ENCODE data around the gene TMEM184B. TPM values are rescaled to one million over a fixed set of nuclear protein-coding genes. Genes with fewer than 3 reads are reported as not detected.

The TMEM184B gene
- polyA plus RNA-seq, 12 donors, result 54.5 to 87.4 (median 70.6) TPM; not detected in 1

- DNase-seq, result no peak
Measured at GRCh38 chr22:38310518-38311322, 37.9 kb upstream of the TMEM184B start.

- DNase-seq, result no peak
Measured at GRCh38 chr22:38309614-38310517, 37.1 kb upstream of the TMEM184B start.

GRCh38 chr22:38308791-38309498 lies 36.1 kb upstream of the TMEM184B start:
- no peak for DNase-seq

DNA sequence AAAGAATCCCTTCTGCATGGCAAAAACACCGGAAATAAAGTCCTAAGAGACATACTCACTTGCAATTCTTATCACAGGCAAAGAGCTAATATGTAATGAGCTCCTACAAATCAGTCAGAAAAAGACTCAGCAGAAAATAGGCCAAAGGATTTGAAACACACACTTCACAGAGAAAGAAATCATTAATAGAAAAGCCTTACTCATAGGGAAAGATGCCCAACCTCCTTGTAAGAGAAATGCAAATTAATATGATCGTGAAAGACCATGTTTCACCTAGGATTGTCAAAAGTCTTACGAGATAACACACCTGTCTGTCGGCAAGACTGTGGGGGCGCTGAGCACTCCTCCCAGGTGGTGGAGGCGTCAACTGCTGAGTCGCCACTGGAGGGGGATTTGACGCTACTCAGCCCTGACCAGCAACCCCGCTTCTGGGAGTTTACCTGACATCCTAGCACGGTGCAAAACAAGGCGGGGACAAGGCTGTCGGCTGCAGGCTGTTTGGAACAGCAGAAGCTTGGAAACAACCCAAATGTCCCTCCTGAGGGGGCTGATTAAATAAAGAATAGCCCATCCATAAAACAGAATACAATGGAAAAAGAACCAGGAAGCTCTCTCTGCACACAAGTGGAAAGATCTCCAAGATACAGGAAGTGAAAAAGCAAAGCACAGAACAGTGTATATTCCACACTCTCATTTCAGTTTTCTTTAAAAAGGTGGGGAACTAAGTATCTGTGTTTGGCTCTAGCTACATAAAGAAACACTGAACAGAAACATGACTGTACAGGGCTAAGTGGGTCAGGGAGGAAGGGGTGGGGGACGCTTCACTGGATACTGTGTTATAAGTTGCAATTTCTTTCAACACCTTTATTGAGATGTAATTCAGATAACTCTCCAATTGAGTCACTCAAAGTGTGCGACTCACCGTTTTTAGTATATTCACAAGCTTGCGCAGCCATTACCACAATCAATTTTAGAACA lies 33.0 kb upstream of the TMEM184B start:
- no peak for DNase-seq

DNA sequence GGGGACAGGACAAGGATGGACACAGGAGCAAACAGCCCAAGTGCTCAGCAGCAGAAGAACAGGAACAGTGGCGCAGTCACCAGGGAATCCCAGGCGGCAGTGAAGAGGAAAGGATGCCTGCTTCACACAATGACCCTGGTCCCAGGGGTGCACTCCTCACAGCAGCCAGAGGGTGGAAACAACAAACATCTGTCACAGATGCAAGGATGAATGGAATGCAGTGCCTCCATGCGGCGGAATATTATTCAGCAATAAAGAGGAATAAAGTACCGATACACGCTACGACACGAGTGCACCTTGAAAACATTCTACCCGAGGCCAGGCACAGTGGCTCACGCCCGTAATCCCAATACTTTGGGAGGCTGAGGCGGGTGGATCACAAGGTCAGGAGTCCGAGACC lies 31.7 kb upstream of the TMEM184B start:
- no peak for DNase-seq

GRCh38 chr22:38303974-38304373 lies 31.2 kb upstream of the TMEM184B start:
- DNase-seq, result no peak

- DNase-seq, result no peak
Measured at GRCh38 chr22:38302906-38303305, 30.1 kb upstream of the TMEM184B start.

GRCh38 chr22:38300946-38301345 lies 28.1 kb upstream of the TMEM184B start:
- DNase-seq, result no peak

DNA sequence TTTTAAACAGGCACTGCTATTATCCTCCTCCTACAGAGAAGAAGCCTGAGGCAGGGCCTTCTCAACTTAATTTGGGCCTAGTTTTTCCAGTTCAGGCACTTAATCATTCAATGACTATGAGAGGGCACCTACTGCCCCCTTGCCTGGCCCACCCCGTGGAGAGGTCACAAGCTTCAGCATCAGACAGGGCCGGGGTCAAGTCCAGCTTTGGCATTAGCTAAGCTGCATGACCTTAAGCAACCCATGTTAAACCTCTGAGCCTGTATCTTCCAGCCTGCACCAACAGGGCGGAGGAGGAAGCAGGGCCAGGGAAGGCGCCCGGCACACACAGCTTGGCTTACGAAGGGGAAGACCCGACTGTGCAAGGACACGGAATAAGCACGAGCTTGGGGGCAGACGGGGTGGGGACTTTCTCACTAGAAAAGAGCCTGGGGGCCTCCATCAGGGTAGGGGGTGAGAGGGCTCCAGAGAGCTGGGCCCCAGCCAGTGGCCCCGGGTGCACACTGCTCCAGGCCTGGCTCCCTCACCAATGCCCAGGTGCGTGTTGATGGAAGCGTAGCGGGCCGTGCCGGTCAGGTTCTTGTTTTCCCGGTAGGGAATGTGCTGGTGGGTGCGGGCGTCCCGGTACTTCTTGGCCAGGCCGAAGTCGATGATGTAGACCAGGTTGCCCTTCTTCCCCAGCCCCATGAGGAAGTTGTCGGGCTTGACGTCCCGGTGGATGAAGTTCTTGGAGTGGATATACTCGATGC lies 27.6 kb upstream of the TMEM184B start:
- DNase-seq, result no peak

DNA sequence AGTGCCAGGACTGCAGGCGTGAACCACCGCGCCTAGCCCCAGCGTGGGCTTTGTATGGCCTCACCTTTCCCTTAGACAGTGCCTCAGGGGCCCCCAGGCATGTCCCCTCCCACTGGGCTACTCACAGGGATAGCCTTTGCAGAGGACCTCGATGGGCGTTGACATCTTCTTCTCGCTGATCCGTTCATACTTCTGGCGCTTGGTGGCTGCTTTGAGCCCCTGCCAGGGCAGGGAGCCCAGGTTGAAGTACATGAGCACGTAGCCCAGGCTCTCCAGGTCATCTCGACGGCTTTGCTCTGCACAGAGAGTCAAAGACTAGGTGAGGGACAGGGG lies 26.9 kb upstream of the TMEM184B start:
- no peak for DNase-seq

- DNase-seq, result no peak
Measured at GRCh38 chr22:38298312-38299005, 25.6 kb upstream of the TMEM184B start.

DNA sequence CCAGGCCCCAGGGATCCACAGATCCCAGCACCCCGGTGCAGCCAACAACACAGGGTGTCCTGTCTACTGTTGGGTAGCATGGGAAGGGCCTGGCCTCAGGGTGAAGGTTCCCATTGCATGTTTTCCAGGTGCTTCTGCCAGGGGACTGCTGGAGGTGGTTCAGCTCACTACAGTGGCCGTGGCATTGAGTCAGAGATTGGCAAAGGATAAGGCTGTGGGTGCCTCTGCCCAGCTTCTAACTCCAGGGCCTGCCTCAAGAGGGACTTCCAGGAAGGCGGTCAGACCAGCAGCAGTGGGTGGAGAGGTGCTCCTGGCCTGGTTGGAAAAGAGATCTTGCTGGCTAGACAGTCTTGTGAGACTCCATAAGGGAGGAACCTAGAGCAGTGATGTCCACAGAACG lies 23.6 kb upstream of the TMEM184B start:
- no peak for DNase-seq

DNA sequence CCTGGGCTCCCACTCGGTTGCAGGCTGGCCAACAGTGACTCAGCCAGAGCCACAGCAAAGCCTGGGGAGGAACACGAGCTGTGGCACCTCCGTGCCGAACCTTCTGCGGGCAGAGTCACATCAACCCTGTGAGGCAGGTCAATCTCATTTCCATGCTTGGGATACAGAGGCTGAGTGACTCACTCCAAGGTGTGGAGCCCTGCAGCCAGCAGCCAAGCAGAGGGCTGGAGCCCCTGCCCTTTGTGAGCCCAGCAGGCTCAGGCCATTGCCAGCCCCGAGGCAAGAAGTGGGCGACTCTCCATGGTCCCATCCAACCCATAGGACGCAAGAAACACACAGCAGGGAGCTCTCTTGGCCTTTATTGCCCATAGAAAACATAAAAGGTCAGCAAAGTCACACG lies 23.1 kb upstream of the TMEM184B start:
- no peak for DNase-seq

- no peak for DNase-seq
Measured at GRCh38 chr22:38295339-38295738, 22.5 kb upstream of the TMEM184B start.

DNA sequence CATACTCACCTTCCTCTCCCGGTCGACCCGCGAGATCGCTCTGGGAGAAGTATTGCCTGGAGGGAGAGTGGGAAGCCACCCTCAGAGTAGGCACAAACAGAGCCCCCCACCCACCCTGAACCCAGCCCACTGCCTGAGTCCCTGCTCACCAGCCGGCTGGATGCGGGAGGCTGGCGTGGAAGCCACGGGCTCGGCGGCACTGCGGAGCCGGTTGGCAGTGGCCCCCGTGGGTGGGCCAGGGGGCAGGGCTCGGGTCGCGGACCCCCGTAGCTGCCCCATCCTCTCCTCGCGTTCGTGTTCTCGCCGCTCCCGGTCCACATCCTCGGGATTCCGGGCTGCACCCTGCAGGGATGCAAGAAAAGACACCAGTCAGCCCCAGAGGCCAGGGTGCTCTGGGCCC lies 21.4 kb upstream of the TMEM184B start:
- no peak for DNase-seq

GRCh38 chr22:38292694-38293093 lies 19.9 kb upstream of the TMEM184B start:
- no peak for DNase-seq

DNA sequence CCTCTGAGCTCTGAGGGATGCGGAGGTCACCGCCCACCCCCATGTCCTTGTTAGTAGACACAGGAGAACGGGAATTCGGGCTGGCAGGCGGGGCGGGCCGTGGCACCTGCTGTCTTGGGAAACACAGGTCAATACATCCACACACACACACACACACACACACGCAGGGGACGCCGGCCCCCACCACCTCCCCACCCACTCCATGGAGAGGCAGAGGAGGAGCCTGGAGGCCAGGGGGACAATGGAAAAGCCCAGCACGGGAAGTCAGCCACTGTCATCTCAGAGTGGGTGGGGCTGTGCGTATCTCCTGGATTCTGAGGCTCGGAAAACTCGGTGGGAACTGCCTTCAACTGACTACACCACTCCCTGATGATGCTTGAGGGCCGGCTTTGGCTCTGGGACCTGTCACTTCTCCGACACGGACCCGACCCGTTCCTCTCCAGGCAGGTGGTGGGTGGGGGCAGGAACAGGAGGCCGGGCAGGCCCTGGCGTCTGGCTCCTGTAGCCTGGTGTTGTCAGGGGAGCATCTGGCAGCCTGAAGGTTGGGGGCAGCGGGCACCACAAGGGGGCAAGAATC lies 18.5 kb upstream of the TMEM184B start:
- DNase-seq, result no peak

- no peak for DNase-seq
Measured at GRCh38 chr22:38290347-38290746, 17.5 kb upstream of the TMEM184B start.

- no peak for DNase-seq
Measured at GRCh38 chr22:38289583-38290082, 16.8 kb upstream of the TMEM184B start.

Measured in muscle of arm (tissue), 12 donors.